NCI-H2227 treated with DMSO at 0.1 percent for 48 hours (cell line): ENCODE results near the gene ATP5PB.

Experiments
- DNase-seq: peaks from one replicate; lab custom pipeline; 2025; lab: John Stamatoyannopoulos, UW

Gene ATP5PB, protein sequence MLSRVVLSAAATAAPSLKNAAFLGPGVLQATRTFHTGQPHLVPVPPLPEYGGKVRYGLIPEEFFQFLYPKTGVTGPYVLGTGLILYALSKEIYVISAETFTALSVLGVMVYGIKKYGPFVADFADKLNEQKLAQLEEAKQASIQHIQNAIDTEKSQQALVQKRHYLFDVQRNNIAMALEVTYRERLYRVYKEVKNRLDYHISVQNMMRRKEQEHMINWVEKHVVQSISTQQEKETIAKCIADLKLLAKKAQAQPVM

DNA sequence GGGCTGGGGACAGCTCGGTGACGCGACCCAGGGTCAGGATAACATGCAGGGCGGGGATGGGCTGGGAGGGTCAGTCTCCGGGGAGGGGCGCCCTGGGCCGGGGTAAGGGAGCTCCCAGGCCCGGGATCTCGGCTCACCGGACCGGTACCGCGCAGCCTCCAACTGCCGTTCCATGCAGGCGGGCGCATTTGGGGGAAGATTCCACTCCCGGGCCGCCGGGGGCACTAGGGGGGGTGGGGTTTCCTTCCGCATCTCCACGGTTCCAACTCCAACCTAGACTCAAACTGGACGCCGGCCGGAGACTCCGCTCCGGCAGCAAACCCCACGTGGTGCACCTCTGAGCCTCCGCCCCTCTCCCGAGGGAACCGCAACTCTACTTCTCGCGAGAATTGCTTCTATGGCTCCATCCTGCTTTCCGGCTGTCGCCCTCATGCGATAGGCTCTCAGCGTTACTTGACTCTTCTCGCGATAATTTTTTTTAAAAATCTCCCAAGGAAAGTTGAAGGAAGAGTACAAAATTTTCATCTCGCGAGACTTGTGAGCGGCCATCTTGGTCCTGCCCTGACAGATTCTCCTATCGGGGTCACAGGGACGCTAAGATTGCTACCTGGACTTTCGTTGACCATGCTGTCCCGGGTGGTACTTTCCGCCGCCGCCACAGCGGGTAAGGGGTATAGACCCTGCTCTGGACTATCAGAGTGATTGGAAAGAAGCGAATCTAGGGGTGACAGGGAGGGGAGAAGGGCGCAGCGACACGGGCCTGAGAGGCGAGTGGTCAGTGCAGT lies at the start of gene ATP5PB, which contains the start of gene WDR77:
Gene ATP5PB, plus strand, starts transcription at position 547 of the 785 bp plus-strand sequence. Its CDS starts 78 bp downstream, at position 625.
Gene WDR77, minus strand, starts transcription at position 339 of the 785 bp plus-strand sequence. Its CDS starts 87 bp downstream, at position 252.
- DNase-seq, result peak; percentile 97

DNA sequence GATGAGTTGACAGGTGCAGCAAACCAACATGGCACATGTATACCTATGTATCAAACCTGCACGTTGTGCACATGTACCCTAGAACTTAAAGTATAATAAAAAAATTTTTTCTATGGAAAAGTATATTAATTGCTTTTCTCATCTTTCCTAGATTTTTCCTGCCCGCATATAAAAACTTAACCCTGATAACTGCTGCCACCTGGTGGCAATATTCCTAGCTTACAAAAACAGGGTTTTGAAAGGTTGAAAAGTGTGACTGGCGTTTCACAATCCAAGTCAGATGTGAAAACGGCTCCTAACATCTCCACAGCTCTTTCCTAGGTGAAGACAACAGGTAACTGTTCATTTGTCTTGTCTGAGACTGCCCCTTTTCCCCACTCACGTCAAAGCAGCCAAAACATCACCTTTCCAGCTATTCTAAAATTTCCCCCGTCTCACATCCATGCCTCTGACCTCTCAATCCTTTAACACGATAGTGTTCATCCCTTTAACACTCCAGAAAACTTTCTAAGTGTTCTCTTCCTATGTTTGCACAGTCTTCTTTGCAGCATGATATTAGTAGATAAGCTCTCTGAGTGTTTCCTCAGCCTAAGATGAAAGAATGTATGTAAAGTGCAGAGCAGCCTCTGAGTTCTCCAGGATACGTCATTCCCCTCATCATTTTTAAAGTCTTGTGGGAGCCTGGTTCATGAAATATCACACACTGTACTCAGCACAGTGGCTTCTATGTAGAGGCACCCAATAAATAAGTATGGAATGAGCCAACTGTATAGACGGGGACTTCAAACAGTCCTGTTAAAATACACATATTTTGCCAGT lies 49.3 kb upstream of the ATP5PB start:
- DNase-seq, result peak; percentile 15

DNA sequence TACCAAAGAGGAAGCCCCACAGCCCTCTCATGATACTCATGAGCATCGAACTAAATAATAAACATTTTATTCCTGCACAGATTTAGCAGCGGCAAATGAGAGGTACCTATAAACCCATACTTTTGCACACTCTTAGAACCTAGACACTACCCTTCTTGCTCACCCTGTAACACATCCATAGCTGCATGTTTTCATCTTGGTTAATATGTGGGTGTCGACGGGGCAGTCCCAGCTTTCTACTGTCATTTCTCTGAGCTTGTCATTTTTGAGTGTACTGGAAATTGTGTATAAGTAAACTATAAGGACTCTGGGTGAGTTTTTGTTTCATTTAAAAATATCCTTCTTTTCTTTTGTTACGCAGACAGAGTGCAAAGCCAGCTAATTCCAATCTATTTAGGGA lies 47.2 kb upstream of the ATP5PB start:
- no peak for DNase-seq

DNA sequence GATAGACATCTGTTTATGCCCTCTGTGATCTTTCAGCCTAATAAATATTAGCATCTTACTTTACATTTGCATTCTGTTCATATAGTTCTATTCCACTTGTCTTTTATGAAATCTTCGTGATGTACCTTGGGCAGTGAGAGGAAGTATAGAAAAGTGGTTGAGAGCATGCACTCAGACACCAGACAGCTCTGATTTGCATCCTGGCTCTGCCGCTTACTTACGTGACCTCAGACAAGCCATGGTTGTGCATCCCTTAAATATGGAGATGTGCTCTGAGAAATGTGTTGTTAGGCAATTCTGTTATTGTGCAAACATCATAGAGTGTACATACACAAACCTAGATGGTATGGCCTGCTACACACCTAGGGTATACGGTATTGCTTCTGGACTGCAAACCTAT lies 44.7 kb upstream of the ATP5PB start:
- DNase-seq, result no peak

DNA sequence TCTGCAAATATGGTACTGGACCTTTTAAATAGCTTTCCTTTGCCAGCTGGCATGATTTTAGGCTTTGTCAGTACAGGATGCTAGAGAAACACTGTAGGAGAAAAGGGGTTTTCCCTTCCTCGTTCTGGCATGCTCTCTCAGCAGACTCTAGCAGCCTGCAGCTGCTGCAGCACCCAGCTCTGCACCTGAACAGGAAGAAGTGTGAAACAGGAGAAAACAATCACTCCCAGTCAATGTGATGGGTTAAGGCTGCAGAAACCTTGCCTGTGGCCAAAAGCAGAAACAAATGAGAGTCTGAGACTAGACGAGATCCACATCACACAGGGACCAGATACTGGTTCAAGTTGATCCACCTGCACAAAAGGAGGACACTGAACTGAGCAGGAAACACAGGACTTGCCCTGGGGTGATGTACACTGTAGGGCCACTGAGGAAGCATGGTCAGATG lies 42.9 kb upstream of the ATP5PB start:
- DNase-seq, result no peak

DNA sequence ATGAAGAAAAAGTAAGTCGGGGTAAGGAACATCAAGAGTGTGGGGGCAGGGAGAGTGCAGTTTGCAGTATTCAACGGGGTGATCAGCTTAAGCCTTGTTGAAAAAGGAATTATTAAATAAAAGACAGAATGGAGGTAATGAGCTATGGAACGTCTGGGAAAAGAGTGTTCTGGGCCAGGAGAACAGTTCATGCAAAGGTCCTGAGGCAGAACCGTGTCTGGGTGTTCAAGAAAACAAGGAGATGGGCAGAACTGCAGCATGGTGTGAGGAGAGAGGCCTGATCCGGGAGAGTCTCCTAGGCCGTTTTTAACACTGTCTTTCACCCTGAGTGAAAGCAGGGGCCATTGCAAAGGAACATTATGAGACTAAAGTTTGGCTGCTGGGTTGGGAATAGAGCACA lies 42.0 kb upstream of the ATP5PB start:
- no peak for DNase-seq

DNA sequence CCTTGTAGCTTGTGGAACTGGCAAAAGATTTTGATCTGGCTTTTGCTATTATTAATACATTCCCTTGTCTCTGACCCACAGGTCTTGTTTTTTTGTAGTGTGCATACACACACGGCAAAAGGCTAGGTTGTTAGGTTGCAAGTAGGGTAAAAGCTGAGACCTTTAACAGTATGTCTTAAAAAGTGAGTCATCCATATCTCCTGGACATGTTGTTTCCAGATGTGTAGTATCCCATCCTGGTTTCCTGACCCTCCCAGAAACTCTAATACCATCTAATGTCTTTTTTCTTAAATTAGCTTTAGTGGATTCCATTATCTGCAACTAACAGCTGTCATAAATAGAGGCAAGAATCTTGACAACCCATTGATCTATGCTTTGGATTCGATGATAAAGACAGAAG lies 36.4 kb upstream of the ATP5PB start:
- DNase-seq, result no peak

DNA sequence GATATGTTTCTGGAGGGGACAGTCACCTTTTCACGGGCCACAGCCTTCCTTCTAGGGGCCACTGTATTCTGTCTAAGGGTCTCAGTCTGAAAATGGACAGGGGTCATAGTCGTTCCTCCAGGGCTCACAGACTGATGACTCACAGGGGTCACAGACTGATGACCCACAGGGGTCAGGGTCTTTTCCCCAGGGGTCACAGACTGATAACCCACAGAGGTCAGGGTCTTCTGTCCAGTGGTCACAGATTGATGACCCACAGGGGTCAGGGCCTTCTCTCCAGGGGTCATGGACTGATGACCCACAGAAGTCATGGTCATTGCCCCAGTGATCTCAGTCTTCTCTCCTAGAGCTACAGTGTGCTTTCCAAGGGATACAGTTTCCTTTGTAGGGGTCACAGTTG lies 34.5 kb upstream of the ATP5PB start:
- no peak for DNase-seq

DNA sequence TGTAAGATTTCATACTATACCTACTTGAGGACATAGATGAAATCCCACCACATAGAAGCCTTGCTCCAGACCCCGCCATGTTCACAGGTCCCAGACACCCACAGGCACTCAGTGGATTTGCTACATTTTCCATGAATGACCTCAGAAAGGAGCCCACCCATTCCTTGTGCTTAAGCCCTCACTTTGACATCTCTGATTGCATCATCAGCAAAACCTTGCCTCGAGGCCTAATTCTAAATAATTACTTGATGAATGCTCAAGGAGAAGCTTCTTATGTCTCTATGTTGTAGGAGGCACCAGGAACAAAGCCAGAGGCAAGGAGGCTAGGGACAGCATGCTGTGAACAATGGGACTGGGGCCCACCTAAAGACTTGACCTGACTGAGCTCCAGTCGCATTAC lies 33.8 kb upstream of the ATP5PB start:
- no peak for DNase-seq

DNA sequence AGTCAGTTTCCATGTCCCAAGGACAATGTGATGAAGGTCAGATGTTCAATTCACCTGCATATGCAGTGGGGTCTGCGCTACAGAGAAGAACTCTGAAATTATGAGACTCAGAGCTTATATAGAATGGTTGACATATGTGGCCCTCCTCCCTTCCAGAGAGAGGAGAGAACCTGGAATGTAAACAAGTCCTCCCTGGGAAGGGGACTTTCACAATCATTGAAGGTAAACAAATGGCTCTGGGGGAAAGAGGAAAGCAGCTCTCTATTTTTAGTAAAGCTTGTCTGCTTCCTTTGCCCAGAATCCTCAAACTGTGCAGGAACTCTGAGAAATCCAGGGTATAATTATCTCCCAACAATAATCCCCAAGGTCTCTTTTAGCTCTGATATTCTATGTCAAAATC lies 31.5 kb upstream of the ATP5PB start:
- no peak for DNase-seq

DNA sequence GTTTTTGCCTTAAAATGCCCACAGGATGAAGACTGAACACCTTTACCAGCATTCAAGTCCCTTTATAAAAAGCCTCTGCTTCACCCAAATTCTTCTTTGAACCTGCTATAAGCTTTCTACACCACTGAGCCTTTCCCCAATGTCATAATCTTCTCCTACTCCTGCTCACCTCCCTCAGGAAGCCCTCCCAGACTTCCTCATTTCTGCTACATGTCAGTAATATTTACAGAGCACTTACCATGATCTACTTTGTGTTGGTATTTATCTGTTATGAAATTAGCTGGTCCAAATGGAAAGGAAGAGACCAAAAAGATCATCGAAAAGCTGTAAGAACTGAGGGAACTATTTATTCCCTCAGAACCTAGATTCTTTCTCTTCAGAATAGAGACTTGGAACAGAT lies 30.2 kb upstream of the ATP5PB start:
- DNase-seq, result no peak

DNA sequence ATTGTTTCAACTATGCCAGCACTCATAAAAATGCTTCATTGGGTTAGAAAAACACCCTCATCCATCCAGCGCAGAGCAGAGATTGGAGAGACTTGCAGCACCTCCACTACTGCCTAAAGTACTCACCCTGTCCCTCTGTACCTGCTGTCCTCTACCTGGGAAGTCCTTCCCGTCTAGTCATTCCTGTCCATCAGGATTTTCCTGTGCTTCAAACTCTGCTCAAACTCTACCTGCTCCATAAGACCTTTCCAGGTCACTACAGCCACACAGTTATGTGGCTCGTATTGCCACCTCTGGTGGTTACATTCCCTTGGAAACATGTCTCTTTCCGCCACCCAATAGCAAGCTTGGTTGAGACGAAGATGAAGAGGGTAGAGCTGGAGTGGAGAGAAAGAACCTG lies 28.9 kb upstream of the ATP5PB start:
- DNase-seq, result no peak

DNA sequence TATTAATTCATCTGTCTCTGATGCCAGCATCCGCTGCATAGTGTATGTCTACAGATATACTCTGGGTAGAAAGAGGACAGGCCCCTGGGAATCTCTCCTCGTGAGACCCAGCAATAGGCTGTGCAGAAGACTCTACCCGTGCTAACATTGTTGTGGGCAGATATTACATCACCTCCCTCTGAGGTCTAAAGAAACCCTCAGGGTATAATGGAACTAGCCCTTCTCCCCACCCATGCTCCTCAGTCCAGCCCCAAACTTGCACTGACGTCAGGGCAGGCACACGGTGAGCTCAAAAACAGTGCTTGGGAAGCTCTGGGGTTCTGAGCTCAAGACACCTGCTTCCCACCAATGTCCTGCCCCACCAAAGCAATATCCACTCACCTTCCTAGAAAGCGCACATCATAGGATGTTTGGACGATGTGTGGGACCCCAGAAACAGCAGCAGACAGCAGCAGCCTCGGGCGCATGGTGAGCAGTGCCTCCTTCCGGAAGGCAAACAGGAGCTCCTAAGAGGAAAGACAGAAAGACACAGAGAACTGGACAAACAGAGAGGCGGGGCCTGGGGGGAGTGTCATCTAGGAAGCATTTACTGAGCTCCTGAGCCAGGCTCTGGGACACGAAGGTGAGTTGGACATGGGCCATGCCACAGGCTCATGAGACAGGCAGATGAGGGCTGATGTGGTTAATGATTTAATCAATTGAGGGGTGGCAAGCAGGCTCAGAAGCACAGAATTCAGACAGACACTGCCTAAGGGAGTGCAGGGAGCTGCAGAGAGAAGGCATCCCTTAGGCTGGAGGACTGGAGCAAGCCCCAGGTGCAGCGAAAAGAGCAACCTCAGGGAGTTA lies 26.5 kb upstream of the ATP5PB start:
- no peak for DNase-seq

DNA sequence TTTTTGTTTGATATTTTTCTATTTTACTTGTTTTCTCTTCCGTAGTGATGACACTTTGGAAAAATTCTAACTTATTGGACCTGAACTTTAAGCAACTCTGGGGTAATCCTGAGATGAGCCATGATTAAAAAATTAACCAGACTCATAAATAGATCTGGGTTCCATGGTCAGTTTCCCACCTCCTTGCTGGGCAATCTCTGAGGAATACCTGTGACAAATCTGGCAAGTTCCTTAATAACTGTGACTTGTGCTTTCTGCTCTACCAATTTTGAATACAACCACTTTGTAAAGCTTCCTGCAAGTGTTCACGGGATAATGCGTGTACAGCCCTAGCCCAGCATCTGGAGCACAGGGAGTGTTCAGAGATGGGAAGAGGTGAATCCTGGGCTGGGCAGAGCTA lies 25.0 kb upstream of the ATP5PB start:
- no peak for DNase-seq

DNA sequence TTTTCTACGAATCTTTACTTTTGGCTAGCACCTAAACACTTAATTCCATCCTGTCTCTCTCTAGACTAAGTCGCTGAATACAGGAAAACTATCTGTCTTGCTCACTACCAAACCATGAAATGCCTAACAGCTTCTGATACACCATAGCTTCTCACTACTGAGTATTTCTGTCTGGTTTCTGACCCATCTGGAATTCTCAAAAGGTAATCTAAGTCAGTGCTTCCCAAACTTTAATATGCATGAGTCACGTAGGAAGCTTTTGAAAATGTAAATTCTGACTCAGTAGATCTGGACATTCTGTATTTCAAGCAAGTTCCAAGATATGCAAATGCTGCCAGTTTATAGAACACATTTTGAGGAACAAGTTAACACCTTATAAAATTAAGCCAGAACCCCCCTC lies 12.5 kb upstream of the ATP5PB start:
- DNase-seq, result no peak

DNA sequence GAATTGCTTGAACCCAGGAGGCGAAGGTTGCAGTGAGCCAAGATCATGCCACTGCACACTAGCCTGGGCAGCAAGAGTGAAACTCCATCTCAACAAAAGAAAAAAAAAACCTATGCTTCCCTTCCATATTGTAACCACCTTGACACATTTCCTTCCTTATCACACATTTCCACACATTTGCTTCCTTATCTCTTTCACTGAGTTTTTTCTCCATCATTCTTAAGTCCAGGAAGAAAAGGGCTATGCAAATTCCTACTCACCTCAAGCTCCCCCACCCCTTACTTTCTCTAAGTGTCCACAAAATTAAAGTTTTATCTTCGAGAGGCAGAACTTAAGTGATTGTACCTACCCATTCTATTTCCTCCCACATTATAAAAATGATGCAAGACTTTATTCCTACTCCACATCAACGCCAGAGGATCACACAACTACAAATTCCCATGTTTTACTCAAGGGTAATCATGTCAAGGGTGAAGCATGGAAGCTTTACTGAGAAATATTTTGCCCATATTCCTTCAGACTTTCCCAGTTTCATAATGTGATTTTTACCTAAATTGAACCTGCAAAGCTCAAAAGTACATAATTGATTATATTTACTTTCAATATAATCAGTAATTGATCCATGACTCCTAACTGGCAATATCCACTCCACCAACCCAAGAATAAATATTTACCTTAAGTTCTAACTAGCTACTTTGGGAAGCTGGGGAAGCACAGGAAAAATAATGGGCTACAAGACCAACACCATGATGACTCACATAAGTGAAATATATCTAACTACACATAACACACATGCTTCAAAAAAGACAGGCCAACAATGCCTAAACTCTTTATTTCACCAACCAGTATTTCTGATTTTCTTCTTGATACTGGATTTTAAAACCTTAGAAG lies 9.6 kb upstream of the ATP5PB start:
- DNase-seq, result no peak

DNA sequence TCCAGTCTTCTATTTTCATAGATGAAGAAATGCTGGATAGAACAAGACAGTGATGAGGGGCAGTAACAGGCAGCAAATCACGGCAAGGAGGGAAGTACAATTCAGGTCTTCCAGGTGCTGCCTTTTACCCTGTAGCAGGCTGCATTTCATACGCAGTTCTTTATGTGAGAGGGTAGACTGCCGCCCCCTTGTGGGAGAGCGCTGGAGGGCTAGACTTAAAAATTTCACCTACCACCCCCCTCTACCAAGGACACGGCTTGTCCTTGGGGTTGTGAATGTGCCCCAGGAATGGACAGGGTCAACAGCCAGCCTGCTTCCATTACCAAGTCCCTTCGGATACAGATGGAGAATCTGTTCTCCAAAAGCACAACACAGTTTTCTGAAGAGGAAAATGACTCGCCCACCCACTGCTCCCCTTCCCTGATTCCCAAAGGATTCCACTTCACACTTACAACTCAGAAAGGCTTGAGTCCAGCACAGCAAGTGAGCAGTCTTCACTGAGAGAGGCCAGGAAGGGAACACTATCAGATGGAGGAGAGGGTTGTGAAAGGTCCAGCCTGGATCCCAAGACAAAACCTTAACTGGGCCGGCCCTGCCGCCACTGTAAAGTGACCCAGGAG lies 7.6 kb upstream of the ATP5PB start:
- DNase-seq, result no peak

DNA sequence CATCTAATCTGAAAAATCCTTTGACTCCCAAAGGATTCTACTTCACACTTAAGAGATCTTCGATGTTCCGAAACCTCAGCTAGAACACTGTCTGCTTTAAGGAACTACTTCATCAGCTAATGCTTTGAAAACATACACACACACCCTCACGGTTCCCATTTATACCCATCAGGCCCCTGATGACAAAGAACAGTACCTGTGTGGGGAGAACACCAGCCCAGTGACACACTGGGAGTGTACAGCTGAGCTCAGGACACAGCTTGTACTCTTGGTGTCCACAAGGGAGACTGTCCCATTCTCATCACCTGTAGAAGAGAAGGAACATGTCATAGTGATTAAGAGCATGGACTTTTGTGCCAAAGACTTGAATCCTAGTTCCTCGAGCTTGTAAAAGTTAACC lies 6.8 kb upstream of the ATP5PB start:
- no peak for DNase-seq

DNA sequence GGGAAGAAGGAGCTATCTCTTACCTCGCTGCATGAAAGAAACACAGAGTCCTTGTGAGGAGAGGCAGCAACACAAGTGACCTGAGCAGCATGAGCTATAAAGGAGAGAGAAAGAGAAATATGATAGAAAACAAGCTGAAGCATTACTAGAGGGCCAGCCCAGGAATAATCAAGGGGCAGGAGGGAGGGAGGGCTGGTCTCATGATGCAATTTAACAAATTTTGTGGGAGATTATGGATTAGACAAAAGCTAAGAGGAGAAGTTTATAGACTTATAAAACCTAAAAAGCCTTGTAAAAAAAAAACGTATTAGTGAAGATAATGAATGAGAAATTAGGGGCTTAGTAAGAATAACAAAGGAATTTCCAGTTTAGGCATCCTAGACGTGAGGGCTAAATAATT lies 5.2 kb upstream of the ATP5PB start:
- DNase-seq, result no peak

DNA sequence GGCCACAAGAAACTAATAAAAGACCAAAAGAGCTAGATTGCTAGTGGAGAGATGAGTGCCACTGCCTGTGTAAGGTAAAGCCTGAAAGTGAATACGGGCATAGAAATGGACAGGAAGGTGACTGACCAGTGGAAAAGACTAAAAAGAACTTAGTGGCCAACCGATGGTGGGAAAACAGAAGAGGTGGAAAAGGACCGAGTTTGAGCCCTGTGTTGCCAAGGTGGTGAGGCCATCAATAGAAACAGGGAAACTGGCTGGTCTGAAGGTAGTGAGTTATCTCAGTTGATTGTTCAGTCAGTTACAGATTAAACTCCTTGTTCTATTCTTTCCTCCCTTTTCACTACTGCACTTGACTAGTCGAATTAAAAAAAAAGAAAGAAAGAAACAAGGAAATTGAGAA lies 2.7 kb upstream of the ATP5PB start:
- DNase-seq, result no peak
